Measurements from ENCODE around the gene TFPI2.
"Not testable (repeated sequence)": the region's sequence is repeated elsewhere in the genome, so short reads cannot be mapped to it uniquely, and the experiment has no call there.

- not testable (repeated sequence) for TF ChIP-seq POLR2A (IDR thresholded peaks at IDR 0.05)
- TF ChIP-seq, protein P1, sequence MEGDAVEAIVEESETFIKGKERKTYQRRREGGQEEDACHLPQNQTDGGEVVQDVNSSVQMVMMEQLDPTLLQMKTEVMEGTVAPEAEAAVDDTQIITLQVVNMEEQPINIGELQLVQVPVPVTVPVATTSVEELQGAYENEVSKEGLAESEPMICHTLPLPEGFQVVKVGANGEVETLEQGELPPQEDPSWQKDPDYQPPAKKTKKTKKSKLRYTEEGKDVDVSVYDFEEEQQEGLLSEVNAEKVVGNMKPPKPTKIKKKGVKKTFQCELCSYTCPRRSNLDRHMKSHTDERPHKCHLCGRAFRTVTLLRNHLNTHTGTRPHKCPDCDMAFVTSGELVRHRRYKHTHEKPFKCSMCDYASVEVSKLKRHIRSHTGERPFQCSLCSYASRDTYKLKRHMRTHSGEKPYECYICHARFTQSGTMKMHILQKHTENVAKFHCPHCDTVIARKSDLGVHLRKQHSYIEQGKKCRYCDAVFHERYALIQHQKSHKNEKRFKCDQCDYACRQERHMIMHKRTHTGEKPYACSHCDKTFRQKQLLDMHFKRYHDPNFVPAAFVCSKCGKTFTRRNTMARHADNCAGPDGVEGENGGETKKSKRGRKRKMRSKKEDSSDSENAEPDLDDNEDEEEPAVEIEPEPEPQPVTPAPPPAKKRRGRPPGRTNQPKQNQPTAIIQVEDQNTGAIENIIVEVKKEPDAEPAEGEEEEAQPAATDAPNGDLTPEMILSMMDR (IDR thresholded peaks at IDR 0.05 in 4 of 5, conservative IDR thresholded peaks at IDR 0.05 in 1 of 5): not testable (repeated sequence)
These were observed 20.7 kb upstream of the TFPI2 start for GRCh38 chr7:93911242-93911641.
